ENCODE data around the gene NANOG.
"Not testable (repeated sequence)": the region's sequence is repeated elsewhere in the genome, so short reads cannot be mapped to it uniquely, and the experiment has no call there.

The NANOG gene

DNA sequence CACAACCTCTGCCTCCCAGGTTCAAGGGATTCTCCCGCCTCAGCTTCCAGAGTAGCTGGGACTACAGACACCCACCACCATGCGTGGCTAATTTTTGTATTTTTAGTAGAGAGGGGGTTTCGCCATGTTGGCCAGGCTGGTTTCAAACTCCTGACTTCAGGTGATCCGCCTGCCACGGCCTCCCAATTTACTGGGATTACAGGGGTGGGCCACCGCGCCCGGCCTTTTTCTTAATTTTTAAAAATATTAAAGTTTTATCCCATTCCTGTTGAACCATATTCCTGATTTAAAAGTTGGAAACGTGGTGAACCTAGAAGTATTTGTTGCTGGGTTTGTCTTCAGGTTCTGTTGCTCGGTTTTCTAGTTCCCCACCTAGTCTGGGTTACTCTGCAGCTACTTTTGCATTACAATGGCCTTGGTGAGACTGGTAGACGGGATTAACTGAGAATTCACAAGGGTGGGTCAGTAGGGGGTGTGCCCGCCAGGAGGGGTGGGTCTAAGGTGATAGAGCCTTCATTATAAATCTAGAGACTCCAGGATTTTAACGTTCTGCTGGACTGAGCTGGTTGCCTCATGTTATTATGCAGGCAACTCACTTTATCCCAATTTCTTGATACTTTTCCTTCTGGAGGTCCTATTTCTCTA is at the start of gene NANOG:
Gene NANOG (plus strand): TSS at position 519 of the 645 bp plus-strand sequence. CDS start 213 bp downstream, outside the sequence.
- DNase-seq (ENCODE audit: low spot score): not testable (repeated sequence)

- no peak for DNase-seq (ENCODE audit: low spot score)
Observed at GRCh38 chr12:7747246-7747645, 42.0 kb upstream of the NANOG start, which contains the start of gene CLEC4C. CLEC4C (minus strand) TSS chr12:7747375; CDS start chr12:7747348, 27 bp downstream.

- DNase-seq (ENCODE audit: low spot score): no peak
Observed at GRCh38 chr12:7748852-7749251, 40.4 kb upstream of the NANOG start.

GRCh38 chr12:7749442-7749841 is 39.8 kb upstream of the NANOG start:
- DNase-seq (ENCODE audit: low spot score): no peak

- no peak for DNase-seq (ENCODE audit: low spot score)
Observed at GRCh38 chr12:7750350-7750749, 38.9 kb upstream of the NANOG start.

- no peak for DNase-seq (ENCODE audit: low spot score)
Observed at GRCh38 chr12:7751394-7751793, 37.8 kb upstream of the NANOG start.

DNA sequence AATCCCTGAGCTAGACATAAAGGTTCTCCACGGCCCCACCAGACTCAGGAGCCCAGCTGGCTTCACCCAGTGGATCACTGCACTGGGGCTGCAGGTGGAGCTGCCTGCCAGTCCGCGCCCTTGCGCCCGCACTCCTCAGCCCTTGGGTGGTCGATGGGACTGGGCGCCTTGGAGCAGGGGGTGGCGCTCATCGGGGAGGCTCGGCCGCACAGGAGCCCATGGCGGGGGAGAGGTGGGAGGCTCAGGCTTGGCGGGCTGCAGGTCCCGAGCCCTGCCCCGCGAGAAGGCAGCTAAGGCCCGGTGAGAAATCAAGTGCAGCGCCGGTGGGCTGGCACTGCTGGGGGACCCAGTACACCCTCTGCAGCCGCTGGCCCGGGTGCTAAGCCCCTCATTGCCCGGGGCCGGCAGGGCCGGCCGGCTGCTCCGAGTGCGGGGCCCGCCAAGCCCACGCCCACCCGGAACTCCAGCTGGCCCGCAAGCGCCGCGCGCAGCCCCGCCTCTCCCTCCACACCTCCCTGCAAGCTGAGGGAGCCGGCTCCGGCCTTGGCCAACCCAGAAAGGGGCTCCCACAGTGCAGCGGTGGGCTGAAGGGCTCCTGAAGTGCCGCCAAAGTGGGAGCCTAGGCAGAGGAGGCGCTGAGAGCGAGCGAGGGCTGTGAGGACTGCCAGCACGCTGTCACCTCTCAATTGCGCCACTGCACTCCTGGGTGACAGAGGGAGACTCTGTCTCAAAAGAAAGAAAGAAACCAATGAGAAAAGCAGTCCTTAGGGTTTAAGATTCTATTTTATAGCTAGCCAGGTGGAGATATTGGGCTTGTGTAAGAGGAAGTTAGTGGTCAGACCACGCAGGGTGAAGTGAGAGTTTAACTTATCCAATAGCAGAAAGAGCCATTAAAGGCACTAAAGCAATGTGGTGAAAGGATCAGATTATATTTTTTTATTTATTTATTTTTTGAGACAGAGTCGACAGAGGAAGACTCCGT is 37.0 kb upstream of the NANOG start:
- not testable (repeated sequence) for DNase-seq (ENCODE audit: low spot score)

DNA sequence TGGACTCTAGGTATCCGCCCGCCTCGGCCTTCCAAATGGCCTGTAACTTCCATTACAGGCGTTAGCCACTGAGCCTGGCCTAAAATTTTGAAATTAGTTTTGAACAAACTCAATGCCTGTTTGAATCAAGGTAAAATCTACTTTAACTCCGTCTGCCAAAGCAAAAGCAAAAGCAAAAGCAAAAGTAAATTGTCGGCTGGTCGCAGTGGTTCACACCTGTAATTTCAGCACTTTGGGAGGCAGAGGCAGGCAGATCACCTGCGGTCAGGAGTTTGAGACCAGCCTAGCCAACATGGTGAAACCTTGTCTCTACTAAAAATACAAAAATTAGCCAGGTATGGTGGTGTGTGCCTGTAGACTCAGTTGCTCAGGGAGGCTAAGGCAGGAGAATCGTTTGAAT is 33.5 kb upstream of the NANOG start:
- not testable (repeated sequence) for DNase-seq (ENCODE audit: low spot score)

GRCh38 chr12:7756993-7757392 is 32.2 kb upstream of the NANOG start:
- no peak for DNase-seq (ENCODE audit: low spot score)

GRCh38 chr12:7758766-7759140 is 30.4 kb upstream of the NANOG start:
- DNase-seq (ENCODE audit: low spot score): no peak

DNA sequence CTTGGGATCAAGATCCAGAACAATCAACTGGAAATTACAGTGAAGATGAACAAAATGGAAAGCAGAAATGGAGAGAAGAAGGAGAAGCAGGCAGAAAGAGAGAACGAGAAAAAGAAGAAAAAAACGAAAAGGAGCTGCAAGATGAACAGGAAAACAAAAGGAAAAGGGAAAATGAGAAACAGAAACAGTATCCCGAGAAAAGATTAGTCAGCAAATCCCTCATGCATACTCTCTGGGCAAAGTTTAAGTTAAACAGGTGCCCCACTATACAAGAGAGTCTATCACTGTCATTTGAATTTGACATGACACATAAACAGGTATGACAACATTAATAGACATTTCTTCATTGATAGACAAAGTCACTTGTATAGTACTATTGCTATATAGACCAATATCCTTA is 19.2 kb upstream of the NANOG start:
- DNase-seq (ENCODE audit: low spot score): no peak

DNA sequence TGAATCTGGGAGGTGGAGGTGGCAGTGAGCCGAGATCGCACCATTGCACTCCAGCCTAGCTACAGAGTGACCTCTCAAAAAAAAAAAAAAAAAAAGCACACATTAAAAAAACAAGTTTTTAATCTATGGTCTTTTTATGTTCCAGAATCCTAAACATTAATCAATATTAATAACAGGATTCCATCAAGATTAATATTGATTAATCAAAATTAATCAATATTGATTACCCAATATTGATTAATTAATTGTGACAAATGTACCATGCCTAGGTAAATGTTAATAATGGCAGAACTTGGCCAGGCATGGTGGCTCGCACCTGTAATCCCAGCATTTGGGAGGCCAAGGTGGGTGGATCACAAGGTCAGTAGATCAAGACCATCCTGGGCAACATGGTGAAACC is 7.9 kb upstream of the NANOG start:
- no peak for DNase-seq (ENCODE audit: low spot score)

DNA sequence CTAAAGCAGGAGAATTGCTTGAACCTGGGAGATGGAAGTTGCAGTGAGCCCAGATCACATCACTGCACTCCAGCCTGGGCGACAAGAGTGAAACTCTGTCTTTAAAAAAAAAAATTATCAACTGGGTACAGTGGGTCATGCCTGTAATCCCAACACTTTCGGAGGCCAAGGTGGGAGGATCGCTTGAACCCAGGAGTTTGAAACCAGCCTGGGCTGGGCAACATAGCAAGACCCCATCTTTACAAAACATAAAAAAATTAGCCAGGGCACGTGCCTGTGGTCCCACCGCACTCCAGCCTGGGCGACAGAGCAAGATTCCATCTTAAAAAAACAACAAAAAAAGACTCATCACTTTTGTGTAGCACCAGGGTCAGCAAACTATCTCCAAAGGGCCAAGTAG is 7.1 kb upstream of the NANOG start:
- no peak for DNase-seq (ENCODE audit: low spot score)

DNA sequence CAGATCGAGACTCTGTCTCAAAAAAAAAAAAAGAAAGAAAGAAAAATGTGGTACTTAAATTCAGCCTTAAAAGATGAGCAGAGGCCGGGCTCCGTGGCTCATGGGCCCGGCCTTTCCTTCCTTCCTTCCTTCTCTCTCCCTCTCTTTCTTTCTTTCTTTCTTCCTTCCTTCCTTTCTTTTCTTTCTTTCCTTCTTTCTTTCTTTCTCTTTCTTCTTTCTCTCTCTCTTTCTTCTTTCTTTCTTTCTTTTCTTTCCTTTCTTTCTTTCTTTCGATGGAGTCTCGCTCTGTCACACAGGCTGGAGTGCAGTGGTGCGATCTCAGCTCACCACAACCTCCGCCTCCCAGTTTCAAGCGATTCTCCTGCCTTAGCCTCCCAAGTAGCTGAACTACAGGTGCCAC is 5.8 kb upstream of the NANOG start:
- DNase-seq (ENCODE audit: low spot score): not testable (repeated sequence)

- DNase-seq (ENCODE audit: low spot score): no peak
Observed at GRCh38 chr12:7784701-7785100, 4.5 kb upstream of the NANOG start.

DNA sequence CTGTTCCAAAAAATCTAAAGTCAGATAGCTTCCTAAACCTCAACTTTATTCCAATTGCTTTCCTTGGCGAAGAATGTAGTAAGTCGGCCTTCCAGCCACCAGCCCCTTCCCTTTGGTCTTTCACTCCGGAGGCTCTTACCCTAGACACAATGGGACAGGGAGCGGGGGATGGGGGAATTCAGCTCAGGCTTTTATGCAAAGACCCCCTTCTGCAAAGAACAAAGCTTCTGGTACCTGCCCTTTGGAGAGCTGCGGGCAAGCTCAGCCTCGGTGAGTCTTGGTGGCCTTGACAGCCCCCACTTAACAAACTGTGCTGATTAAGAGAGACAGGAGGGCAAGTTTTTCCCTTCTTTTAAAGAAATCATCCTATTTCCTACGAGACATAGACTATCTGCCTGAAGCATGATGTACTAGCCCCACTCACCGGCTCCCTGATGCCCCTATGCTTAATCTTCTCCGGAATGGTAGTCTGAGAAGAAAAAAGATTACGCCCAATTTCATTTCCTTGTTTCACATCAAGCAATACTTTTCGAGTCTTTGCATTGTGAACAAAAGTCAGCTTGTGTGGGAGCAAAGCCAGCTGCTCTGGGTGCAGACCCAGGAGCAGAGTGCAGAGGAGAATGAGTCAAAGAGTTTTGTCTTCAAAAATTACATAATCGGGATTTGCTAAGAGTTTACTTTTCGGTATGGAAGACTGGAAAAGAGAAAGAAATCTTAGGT is 1.5 kb upstream of the NANOG start:
- DNase-seq (ENCODE audit: low spot score): no peak

DNA sequence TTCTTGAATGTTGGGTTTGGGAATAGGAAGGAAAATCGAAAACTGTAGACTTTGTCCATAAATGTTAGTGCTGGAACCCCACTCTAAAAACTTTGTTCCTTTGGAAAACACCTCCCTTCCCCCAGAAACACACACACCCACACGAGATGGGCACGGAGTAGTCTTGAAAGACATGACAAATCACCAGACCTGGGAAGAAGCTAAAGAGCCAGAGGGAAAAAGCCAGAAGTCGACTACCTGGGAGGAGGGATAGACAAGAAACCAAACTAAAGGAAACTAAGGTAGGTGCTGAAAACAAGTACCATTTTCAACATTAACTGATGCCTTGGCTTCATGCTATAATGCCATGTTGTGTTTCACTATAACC is 925 bp upstream of the NANOG start:
- no peak for DNase-seq (ENCODE audit: low spot score)

GRCh38 chr12:7793211-7793610 is 4.0 kb downstream of the NANOG start:
- DNase-seq (ENCODE audit: low spot score): no peak

DNA sequence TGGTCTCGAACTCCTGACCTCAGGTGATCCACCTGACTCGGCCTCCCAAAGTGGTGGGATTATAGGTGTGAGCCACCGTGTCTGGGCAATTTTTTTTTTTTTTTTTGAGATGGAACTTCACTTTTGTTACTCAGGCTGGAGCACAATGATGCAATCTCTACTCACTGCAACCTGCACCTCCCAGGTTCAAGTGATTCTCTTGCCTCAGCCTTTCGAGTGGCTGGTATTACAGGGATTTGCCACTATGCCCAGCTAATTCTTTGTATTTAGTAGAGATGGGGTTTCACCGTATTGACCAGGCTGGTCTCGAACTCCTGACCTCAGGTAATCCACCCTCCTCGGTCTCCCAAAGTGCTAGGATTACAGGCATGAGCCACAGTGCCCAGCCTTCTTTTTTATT is 8.1 kb downstream of the NANOG start:
- DNase-seq (ENCODE audit: low spot score): not testable (repeated sequence)

DNA sequence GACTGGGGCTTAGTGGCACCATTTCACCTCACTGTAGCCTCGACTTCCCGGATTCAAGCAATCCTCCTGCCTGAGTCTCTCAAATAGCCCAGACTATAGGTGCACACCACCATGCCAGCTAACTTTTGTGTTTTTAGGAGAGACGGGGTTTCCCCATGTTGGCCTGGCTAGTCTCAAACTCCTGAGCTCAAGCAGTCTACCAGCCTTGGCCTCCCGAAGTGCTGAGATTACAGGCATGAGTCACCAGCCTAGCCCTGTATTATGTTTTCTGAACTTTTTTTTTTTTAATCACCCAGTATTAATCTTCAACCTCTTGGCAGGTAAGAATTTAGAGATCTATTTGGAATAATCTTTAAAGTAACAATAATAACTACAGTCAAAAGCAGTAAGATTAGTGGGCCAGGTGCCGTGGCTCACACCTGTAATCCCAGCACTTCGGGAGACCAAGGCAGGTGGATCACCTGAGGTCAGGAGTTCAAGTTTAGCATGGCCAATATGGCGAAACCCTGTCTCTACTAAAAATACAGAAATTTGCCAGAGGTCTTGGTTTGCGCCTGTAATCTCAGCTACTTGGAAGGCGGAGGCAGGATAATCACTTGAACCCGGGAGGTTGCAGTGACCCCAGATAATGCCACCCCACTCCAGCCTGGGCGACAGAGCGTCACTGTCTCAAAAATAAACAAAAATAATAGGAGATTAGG is 8.6 kb downstream of the NANOG start:
- DNase-seq (ENCODE audit: low spot score): no peak

- DNase-seq (ENCODE audit: low spot score): not testable (repeated sequence)
Observed at GRCh38 chr12:7798750-7799308, 9.6 kb downstream of the NANOG start.

- no peak for DNase-seq (ENCODE audit: low spot score)
Observed at GRCh38 chr12:7801460-7801859, 12.3 kb downstream of the NANOG start.

All from left forelimb (tissue), 1 donor.